ENCODE results near the gene NUP205.

GRCh38 chr7:135522509-135522908 is 35.2 kb upstream of the NUP205 start:
- TF ChIP-seq CTCF (IDR thresholded peaks at IDR 0.05; ENCODE audit: low read length) (no peak), EZH2 (IDR thresholded peaks at IDR 0.05; ENCODE audit: borderline replicate concordance, low read length) (no peak)

All from OCI-LY1 (cell line).